HCT116 (cell line): ENCODE results near the gene S100A1. TPM values are rescaled to one million over a fixed set of nuclear protein-coding genes. Genes with fewer than 3 reads are reported as not detected.

ENCODE experiments used
- ATAC-seq: fragments of 200-7000 bp; cut with Tn5 transposase; 2 replicates; pipeline ENCODE4 v1.9.1; 2020; ENCODE audit warnings: mild to moderate bottlenecking, moderate library complexity
- BruUV-seq: library from RNA; stranded (reverse); fragments of 400-500 nt; replicated peaks from 2 replicates; lab custom pipeline; 2021; lab: Mats Ljungman, UMichigan
- CTCF ChIA-PET: fragments of 300-600 bp; sonication (Branson Sonifier 250); formaldehyde crosslinking; loops from one replicate; lab custom pipeline; 2021; ENCODE audit warnings: antibody characterized with exemption; lab: Charles Lee
- POLR2A ChIA-PET: fragments of 300-600, 350-600 bp; sonication (Branson Sonifier 250); formaldehyde crosslinking; loops from one replicate; lab custom pipeline; 2021; ENCODE audit warnings: antibody characterized with exemption; lab: Charles Lee
- RAD21 ChIA-PET, 2 experiments: fragments of 300-600 bp; sonication (Branson Sonifier 250); formaldehyde crosslinking; loops; one replicate each; lab custom pipeline; 2023; ENCODE audit warnings: low total read pairs in 2 of 2; ENCODE audit not compliant: uncharacterized antibody in 2 of 2, unreplicated experiment in 2 of 2, low non-redundant PET in 1 of 2; lab: Charles Lee
- DNase-seq: peaks from one replicate; pipeline ENCODE4 v3.0.0-alpha.2; 2010; ENCODE audit warnings: low read depth, low spot score
- H2AFZ ChIP-seq: fragments of 200-600 bp; shearing (Covaris generic), sonication (generic); 2 replicates; pipeline ENCODE4 v1.6.1; 2017; ENCODE audit warnings: low read depth, mixed run types, mixed read lengths, antibody characterized with exemption, low read length; ENCODE audit not compliant: poor library complexity, severe bottlenecking
- H3K27ac ChIP-seq: 2 replicates; pipeline ENCODE4 v1.5.1; 2012; ENCODE audit warnings: low read depth, low read length
- H3K27me3 ChIP-seq: fragments of 200-600 bp; sonication (generic); 2 replicates; pipeline ENCODE4 v1.6.1; 2016; ENCODE audit warnings: mixed run types, low read length, mixed read lengths; ENCODE audit not compliant: insufficient read depth
- H3K36me3 ChIP-seq, 2 experiments: fragments of 200-500 bp in 1 of 2; fragments of 200-600 bp in 1 of 2; sonication (Bioruptor generic) in 1 of 2; sonication (generic) in 1 of 2; 2 replicates each; pipeline versions ENCODE4 v1.5.1 to v1.6.1; 2014 to 2016; ENCODE audit warnings: low read length in 2 of 2, inconsistent platforms in 1 of 2, mixed read lengths in 1 of 2, mixed run types in 1 of 2; ENCODE audit not compliant: insufficient read depth in 2 of 2, control insufficient read depth in 1 of 2
- H3K4me1 ChIP-seq, 2 experiments: fragments of 200-600 bp in 1 of 2; sonication (generic) in 1 of 2; 2 replicates each; pipeline versions ENCODE4 v1.5.1 to v1.6.1; 2012 to 2017; ENCODE audit warnings: low read length in 2 of 2, inconsistent platforms in 1 of 2, mild to moderate bottlenecking in 1 of 2, mixed read lengths in 1 of 2, mixed run types in 1 of 2, moderate library complexity in 1 of 2; ENCODE audit not compliant: insufficient read depth in 2 of 2, control insufficient read depth in 1 of 2
- H3K4me2 ChIP-seq: fragments of 200-600 bp; sonication (generic); 2 replicates; pipeline ENCODE4 v1.6.1; 2017; ENCODE audit warnings: mixed run types, low read length, mixed read lengths
- H3K4me3 ChIP-seq, 2 experiments: fragments of 200-600 bp in 1 of 2; sonication (generic) in 1 of 2; replicated peaks in 1 of 2; 2 replicates each; pipeline ENCODE4 v1.5.1; 2011 to 2016; ENCODE audit warnings: low read length in 2 of 2, control low read depth in 1 of 2, low read depth in 1 of 2, mild to moderate bottlenecking in 1 of 2, mixed read lengths in 1 of 2, mixed run types in 1 of 2
- H3K79me2 ChIP-seq: fragments of 200-600 bp; sonication (generic); 2 replicates; pipeline ENCODE4 v1.6.1; 2017; ENCODE audit warnings: mild to moderate bottlenecking, mixed run types, low read length, moderate library complexity, mixed read lengths; ENCODE audit not compliant: insufficient read depth
- H3K9ac ChIP-seq: fragments of 200-600 bp; sonication (generic); 2 replicates; pipeline ENCODE4 v1.6.1; 2016; ENCODE audit warnings: low read length, mixed read lengths
- H3K9me2 ChIP-seq: fragments of 200-600 bp; sonication (generic), shearing (Covaris generic); 2 replicates; pipeline ENCODE4 v1.6.1; 2017; ENCODE audit warnings: mixed run types, mild to moderate bottlenecking, moderate library complexity; ENCODE audit not compliant: insufficient read depth
- H3K9me3 ChIP-seq, 2 experiments: fragments of 200-500 bp in 1 of 2; fragments of 200-600 bp in 1 of 2; sonication (Bioruptor generic) in 1 of 2; sonication (generic) in 1 of 2; 2 replicates each; pipeline ENCODE4 v1.6.1; 2014 to 2017; ENCODE audit warnings: low read length in 2 of 2, mixed read lengths in 2 of 2, inconsistent platforms in 1 of 2, low read depth in 1 of 2, mild to moderate bottlenecking in 1 of 2, mixed run types in 1 of 2, moderate library complexity in 1 of 2; ENCODE audit not compliant: control insufficient read depth in 1 of 2, insufficient read depth in 1 of 2
- H4K20me1 ChIP-seq: fragments of 200-600 bp; sonication (generic), shearing (Covaris generic); 2 replicates; pipeline ENCODE4 v1.6.1; 2017; ENCODE audit warnings: mixed run types, mild to moderate bottlenecking, moderate library complexity; ENCODE audit not compliant: insufficient read depth
- CBX3 ChIP-seq: IDR thresholded peaks from 2 replicates; pipeline ENCODE4 v1.6.1; 2012; ENCODE audit warnings: low read depth
- EGR1 ChIP-seq: IDR thresholded peaks from 2 replicates; pipeline ENCODE4 v1.6.1; 2012; ENCODE audit warnings: low read depth
- FOSL1 ChIP-seq: IDR thresholded peaks from 2 replicates; pipeline ENCODE4 v1.6.1; 2012; ENCODE audit warnings: low read depth
- MAX ChIP-seq: IDR thresholded peaks from 2 replicates; pipeline ENCODE4 v1.6.1; 2012
- RAD21 ChIP-seq: IDR thresholded peaks from 2 replicates; pipeline ENCODE4 v1.6.1; 2012; ENCODE audit warnings: low read depth, mild to moderate bottlenecking
- SIN3A ChIP-seq: IDR thresholded peaks from 2 replicates; pipeline ENCODE4 v1.6.1; 2012; ENCODE audit warnings: low read depth
- SP1 ChIP-seq: IDR thresholded peaks from 2 replicates; pipeline ENCODE4 v1.6.1; 2012; ENCODE audit warnings: low read depth
- SRF ChIP-seq: IDR thresholded peaks from 2 replicates; pipeline ENCODE4 v1.6.1; 2012; ENCODE audit warnings: low read depth
- ZBTB33 ChIP-seq: IDR thresholded peaks from 2 replicates; pipeline ENCODE4 v1.6.1; 2011; ENCODE audit warnings: mild to moderate bottlenecking, low read length, moderate library complexity; ENCODE audit not compliant: insufficient replicate concordance; ENCODE audit errors: extremely low read depth
- ZFX ChIP-seq: fragments of 450-650 bp; IDR thresholded peaks from 2 replicates; pipeline ENCODE4 v1.6.1; 2017
- ZNF274 ChIP-seq: fragments of 200-500 bp; sonication (Bioruptor generic); IDR thresholded peaks from 2 replicates; pipeline ENCODE4 v1.6.1; 2014; ENCODE audit warnings: mild to moderate bottlenecking, low read depth, low read length, inconsistent platforms
- intact Hi-C: fragments of 100-400 bp; cut with micrococcal nuclease; formaldehyde crosslinking; loops from 2 replicates; pipeline ENCODE4 v1.10.0; 2022
- total RNA-seq: library from RNA; stranded (reverse); gene quantifications from one replicate; pipeline ENCODE4 v1.2.1, GENCODE V29; 2021; ENCODE audit not compliant: unreplicated experiment
- TF ChIP-seq, protein P1 (sequence below): IDR thresholded peaks from 2 replicates; pipeline ENCODE4 v1.6.1; 2012; ENCODE audit warnings: low read depth
- TF ChIP-seq, protein P2 (sequence below), 3 experiments: fragments of 200-600 bp in 1 of 3; sonication (generic) in 1 of 3; IDR thresholded peaks in 2 of 3; conservative IDR thresholded peaks in 1 of 3; 2 replicates each; pipeline ENCODE4 v1.5.1; 2012 to 2017; ENCODE audit warnings: low read depth in 2 of 3, low read length in 2 of 3, antibody characterized with exemption in 1 of 3, borderline replicate concordance in 1 of 3, control low read depth in 1 of 3, mild to moderate bottlenecking in 1 of 3, mixed read lengths in 1 of 3, mixed run types in 1 of 3, moderate library complexity in 1 of 3; ENCODE audit not compliant: insufficient read depth in 1 of 3

The S100A1 gene
- total RNA-seq, 1 experiment from 2014 or later: 0.30 TPM

DNA sequence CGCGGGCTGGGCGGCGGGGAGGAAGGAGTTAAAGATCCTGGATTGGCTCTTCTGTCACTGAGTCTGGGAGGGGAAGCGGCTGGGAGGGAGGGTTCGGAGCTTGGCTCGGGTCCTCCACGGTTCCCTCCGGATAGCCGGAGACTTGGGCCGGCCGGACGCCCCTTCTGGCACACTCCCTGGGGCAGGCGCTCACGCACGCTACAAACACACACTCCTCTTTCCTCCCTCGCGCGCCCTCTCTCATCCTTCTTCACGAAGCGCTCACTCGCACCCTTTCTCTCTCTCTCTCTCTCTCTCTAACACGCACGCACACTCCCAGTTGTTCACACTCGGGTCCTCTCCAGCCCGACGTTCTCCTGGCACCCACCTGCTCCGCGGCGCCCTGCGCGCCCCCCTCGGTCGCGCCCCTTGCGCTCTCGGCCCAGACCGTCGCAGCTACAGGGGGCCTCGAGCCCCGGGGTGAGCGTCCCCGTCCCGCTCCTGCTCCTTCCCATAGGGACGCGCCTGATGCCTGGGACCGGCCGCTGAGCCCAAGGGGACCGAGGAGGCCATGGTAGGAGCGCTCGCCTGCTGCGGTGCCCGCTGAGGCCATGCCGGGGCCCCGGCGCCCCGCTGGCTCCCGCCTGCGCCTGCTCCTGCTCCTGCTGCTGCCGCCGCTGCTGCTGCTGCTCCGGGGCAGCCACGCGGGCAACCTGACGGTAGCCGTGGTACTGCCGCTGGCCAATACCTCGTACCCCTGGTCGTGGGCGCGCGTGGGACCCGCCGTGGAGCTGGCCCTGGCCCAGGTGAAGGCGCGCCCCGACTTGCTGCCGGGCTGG is 50.5 kb downstream of the S100A1 start, which contains the start of gene NPR1:
Gene NPR1 (plus strand): TSS at position 170 of the 818 bp plus-strand sequence. CDS start 421 bp downstream, at position 591.
- intact Hi-C loops: loop anchor here (10.0 kb wide), 1 partner anchor 96 kb away; the partner anchor contains the start of gene SLC27A3
- no peak within 1 kb of the TSS for H3K27ac ChIP-seq
- DNase-seq: no peak
- H3K79me2 ChIP-seq: no peaks in the 10 kb centered on the region
- ChIA-PET RAD21 (no interaction called here), POLR2A (no interaction called here)
- peak within 1 kb of the TSS; percentile 92 for H2AFZ ChIP-seq
- no peaks in the 10 kb centered on the region for H4K20me1 ChIP-seq
- no peaks in the 10 kb centered on the region for H3K9me3 ChIP-seq
- H3K9me2 ChIP-seq: no peaks in the 10 kb centered on the region
- H3K27me3 ChIP-seq: no peaks in the 10 kb centered on the region
- peaks cover 0 to 4% of the 10 kb centered on the region in 2 experiments; a peak in 2 of 4 replicates for H3K4me1 ChIP-seq
- no peak within 1 kb of the TSS for H3K4me3 ChIP-seq
- BruUV-seq: no TSS peak
- TF ChIP-seq ZBTB33 (no peak), SIN3A (no peak), EGR1 (no peak), MAX (no peak), RAD21 (no peak), ZFX (no peak), FOSL1 (no peak), SP1 (no peak), CBX3 (no peak), SRF (no peak), ZNF274 (no peak)
- TF ChIP-seq, protein P1, sequence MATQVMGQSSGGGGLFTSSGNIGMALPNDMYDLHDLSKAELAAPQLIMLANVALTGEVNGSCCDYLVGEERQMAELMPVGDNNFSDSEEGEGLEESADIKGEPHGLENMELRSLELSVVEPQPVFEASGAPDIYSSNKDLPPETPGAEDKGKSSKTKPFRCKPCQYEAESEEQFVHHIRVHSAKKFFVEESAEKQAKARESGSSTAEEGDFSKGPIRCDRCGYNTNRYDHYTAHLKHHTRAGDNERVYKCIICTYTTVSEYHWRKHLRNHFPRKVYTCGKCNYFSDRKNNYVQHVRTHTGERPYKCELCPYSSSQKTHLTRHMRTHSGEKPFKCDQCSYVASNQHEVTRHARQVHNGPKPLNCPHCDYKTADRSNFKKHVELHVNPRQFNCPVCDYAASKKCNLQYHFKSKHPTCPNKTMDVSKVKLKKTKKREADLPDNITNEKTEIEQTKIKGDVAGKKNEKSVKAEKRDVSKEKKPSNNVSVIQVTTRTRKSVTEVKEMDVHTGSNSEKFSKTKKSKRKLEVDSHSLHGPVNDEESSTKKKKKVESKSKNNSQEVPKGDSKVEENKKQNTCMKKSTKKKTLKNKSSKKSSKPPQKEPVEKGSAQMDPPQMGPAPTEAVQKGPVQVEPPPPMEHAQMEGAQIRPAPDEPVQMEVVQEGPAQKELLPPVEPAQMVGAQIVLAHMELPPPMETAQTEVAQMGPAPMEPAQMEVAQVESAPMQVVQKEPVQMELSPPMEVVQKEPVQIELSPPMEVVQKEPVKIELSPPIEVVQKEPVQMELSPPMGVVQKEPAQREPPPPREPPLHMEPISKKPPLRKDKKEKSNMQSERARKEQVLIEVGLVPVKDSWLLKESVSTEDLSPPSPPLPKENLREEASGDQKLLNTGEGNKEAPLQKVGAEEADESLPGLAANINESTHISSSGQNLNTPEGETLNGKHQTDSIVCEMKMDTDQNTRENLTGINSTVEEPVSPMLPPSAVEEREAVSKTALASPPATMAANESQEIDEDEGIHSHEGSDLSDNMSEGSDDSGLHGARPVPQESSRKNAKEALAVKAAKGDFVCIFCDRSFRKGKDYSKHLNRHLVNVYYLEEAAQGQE: no peak
- TF ChIP-seq, protein P2, sequence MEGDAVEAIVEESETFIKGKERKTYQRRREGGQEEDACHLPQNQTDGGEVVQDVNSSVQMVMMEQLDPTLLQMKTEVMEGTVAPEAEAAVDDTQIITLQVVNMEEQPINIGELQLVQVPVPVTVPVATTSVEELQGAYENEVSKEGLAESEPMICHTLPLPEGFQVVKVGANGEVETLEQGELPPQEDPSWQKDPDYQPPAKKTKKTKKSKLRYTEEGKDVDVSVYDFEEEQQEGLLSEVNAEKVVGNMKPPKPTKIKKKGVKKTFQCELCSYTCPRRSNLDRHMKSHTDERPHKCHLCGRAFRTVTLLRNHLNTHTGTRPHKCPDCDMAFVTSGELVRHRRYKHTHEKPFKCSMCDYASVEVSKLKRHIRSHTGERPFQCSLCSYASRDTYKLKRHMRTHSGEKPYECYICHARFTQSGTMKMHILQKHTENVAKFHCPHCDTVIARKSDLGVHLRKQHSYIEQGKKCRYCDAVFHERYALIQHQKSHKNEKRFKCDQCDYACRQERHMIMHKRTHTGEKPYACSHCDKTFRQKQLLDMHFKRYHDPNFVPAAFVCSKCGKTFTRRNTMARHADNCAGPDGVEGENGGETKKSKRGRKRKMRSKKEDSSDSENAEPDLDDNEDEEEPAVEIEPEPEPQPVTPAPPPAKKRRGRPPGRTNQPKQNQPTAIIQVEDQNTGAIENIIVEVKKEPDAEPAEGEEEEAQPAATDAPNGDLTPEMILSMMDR (IDR thresholded peaks at IDR 0.05 in 2 of 3, conservative IDR thresholded peaks at IDR 0.05 in 1 of 3; ENCODE audit: borderline replicate concordance in 1 of 3, insufficient read depth in 1 of 3, low read depth in 2 of 3, low read length in 2 of 3): no peak
- TF ChIP-seq, all 23 proteins: peak for 0
- CTCF ChIA-PET: no interaction called here
- Histone ChIP-seq H3K9ac (no peak within 1 kb of the TSS), H3K36me3 (no peaks in the 10 kb centered on the region), H3K4me2 (peak within 1 kb of the TSS; percentile 46)
- ATAC-seq: no peak
